ENCODE data around the gene UST. TPM values are rescaled to one million over a fixed set of nuclear protein-coding genes. Genes with fewer than 3 reads are reported as not detected.

UST gene
- total RNA-seq, 1 experiment from 2014 or later, result 10.0 TPM

- peaks cover 10% of the 10 kb centered on the region for H3K4me1 Mint-ChIP-seq (ENCODE audit: insufficient read depth, unreplicated experiment)
- CTCF ChIA-PET, result no interaction called here
- no peaks in the 10 kb centered on the region for H3K27me3 Mint-ChIP-seq (ENCODE audit: insufficient read depth, unreplicated experiment)
- peaks cover 7% of the 10 kb centered on the region for H3K9me3 Mint-ChIP-seq (ENCODE audit: unreplicated experiment)
- no peak overlapping the region for H3K27ac Mint-ChIP-seq (ENCODE audit: low read depth, unreplicated experiment)
- no peak for TF ChIP-seq CTCF (IDR thresholded peaks at IDR 0.05; ENCODE audit: unreplicated experiment)
- no peak overlapping the region for H3K4me3 Mint-ChIP-seq (ENCODE audit: unreplicated experiment)
- intact Hi-C loops (cut with micrococcal nuclease), result no loop called here
- POLR2A ChIA-PET, result interaction anchor here (0.8 to 1.2 kb wide), 2 partner anchors 9 to 13 kb away, joined by 3 to 5 read pairs; no protein-coding TSS in a partner anchor
- H3K36me3 Mint-ChIP-seq (ENCODE audit: insufficient read depth, unreplicated experiment), result no peaks in the 10 kb centered on the region
- no TSS peak for BruUV-seq (replicated peaks)
- DNase-seq (ENCODE audit: unreplicated experiment), result no peak
Measured at GRCh38 chr6:148765898-148766808, 19.3 kb downstream of the UST start.

- ChIA-PET POLR2A (no interaction called here), CTCF (no interaction called here)
- no peak for TF ChIP-seq CTCF (IDR thresholded peaks at IDR 0.05; ENCODE audit: unreplicated experiment)
- DNase-seq (ENCODE audit: unreplicated experiment), result no peak
- no peak overlapping the region for H3K27ac Mint-ChIP-seq (ENCODE audit: low read depth, unreplicated experiment)
- intact Hi-C loops (cut with micrococcal nuclease), result no loop called here
- H3K27me3 Mint-ChIP-seq (ENCODE audit: insufficient read depth, unreplicated experiment), result no peaks in the 10 kb centered on the region
- peaks cover 13% of the 10 kb centered on the region for H3K4me1 Mint-ChIP-seq (ENCODE audit: insufficient read depth, unreplicated experiment)
- no peaks in the 10 kb centered on the region for H3K36me3 Mint-ChIP-seq (ENCODE audit: insufficient read depth, unreplicated experiment)
- no TSS peak for BruUV-seq (replicated peaks)
- no peak overlapping the region for H3K4me3 Mint-ChIP-seq (ENCODE audit: unreplicated experiment)
- H3K9me3 Mint-ChIP-seq (ENCODE audit: unreplicated experiment), result peaks cover 2% of the 10 kb centered on the region
Measured at GRCh38 chr6:148768646-148769270, 21.9 kb downstream of the UST start.

GRCh38 chr6:148769304-148769968 is 22.6 kb downstream of the UST start:
- BruUV-seq (replicated peaks), result no TSS peak
- ChIA-PET CTCF (no interaction called here), POLR2A (no interaction called here)
- TF ChIP-seq CTCF (IDR thresholded peaks at IDR 0.05; ENCODE audit: unreplicated experiment), result no peak
- no peaks in the 10 kb centered on the region for H3K36me3 Mint-ChIP-seq (ENCODE audit: insufficient read depth, unreplicated experiment)
- intact Hi-C loops (cut with micrococcal nuclease), result no loop called here
- no peak overlapping the region for H3K4me3 Mint-ChIP-seq (ENCODE audit: unreplicated experiment)
- no peaks in the 10 kb centered on the region for H3K9me3 Mint-ChIP-seq (ENCODE audit: unreplicated experiment)
- H3K4me1 Mint-ChIP-seq (ENCODE audit: insufficient read depth, unreplicated experiment), result peaks cover 13% of the 10 kb centered on the region
- H3K27me3 Mint-ChIP-seq (ENCODE audit: insufficient read depth, unreplicated experiment), result no peaks in the 10 kb centered on the region
- no peak overlapping the region for H3K27ac Mint-ChIP-seq (ENCODE audit: low read depth, unreplicated experiment)
- DNase-seq (ENCODE audit: unreplicated experiment), result no peak

Data from MCF 10A (cell line).